GM19324 (cell line): Measurements from ENCODE around the gene HSH2D.
A peak's percentile ranks its signal among the peaks of the same experiment; 100 is the strongest.
"Not testable (repeated sequence)": the region's sequence is repeated elsewhere in the genome, so short reads cannot be mapped to it uniquely, and the experiment has no call there.

Source experiments
- ATAC-seq: cut with Tn5 transposase; IDR thresholded peaks from one replicate; pipeline ENCODE4 v1.9.1; 2021; ENCODE audit warnings: mild to moderate bottlenecking, moderate library complexity; ENCODE audit not compliant: unreplicated experiment, low FRiP score

Gene HSH2D

GRCh38 chr19:16153582-16154336, 10.3 kb downstream of the HSH2D start:
- ATAC-seq = no peak

- ATAC-seq = no peak
Measured at GRCh38 chr19:16154557-16154956, 11.1 kb downstream of the HSH2D start.

GRCh38 chr19:16155128-16155527, 11.6 kb downstream of the HSH2D start:
- ATAC-seq = no peak

GRCh38 chr19:16156904-16157303, 13.4 kb downstream of the HSH2D start:
- no peak for ATAC-seq

GRCh38 chr19:16157601-16158000, 14.1 kb downstream of the HSH2D start:
- ATAC-seq = no peak

- no peak for ATAC-seq
Measured at GRCh38 chr19:16159655-16160054, 16.2 kb downstream of the HSH2D start.

- ATAC-seq = no peak
Measured at GRCh38 chr19:16160445-16160942, 17.0 kb downstream of the HSH2D start.

- no peak for ATAC-seq
Measured at GRCh38 chr19:16160943-16161560, 17.6 kb downstream of the HSH2D start.

- ATAC-seq = no peak
Measured at GRCh38 chr19:16161840-16162239, 18.4 kb downstream of the HSH2D start.

GRCh38 chr19:16164222-16164890, 20.9 kb downstream of the HSH2D start:
- ATAC-seq = no peak

GRCh38 chr19:16166417-16166816, 22.9 kb downstream of the HSH2D start:
- no peak for ATAC-seq

- no peak for ATAC-seq
Measured at GRCh38 chr19:16167055-16167454, 23.6 kb downstream of the HSH2D start.

- no peak for ATAC-seq
Measured at GRCh38 chr19:16168465-16169081, 25.1 kb downstream of the HSH2D start.

GRCh38 chr19:16170134-16170533, 26.6 kb downstream of the HSH2D start:
- ATAC-seq = no peak

GRCh38 chr19:16175954-16176353, 32.5 kb downstream of the HSH2D start:
- no peak for ATAC-seq

GRCh38 chr19:16178866-16179265, 35.4 kb downstream of the HSH2D start:
- not testable (repeated sequence) for ATAC-seq

- ATAC-seq = no peak
Measured at GRCh38 chr19:16180611-16181010, 37.1 kb downstream of the HSH2D start.

- no peak for ATAC-seq
Measured at GRCh38 chr19:16184665-16185122, 41.2 kb downstream of the HSH2D start.

- peak; percentile 89 for ATAC-seq
Measured at GRCh38 chr19:16185123-16185767, 41.8 kb downstream of the HSH2D start, which contains the start of gene FAM32A. TSS of gene FAM32A (plus strand) at chr19:16185410. CDS start at chr19:16185443, 33 bp downstream.

- no peak for ATAC-seq
Measured at GRCh38 chr19:16185768-16186123, 42.3 kb downstream of the HSH2D start.
